GM23338 (cell line): ENCODE results near the gene ME2. TPM values are rescaled to one million over a fixed set of nuclear protein-coding genes. Genes with fewer than 3 reads are reported as not detected.

Experiments
- ATAC-seq: fragments of 200-7000 bp; cut with Tn5 transposase; 3 replicates; pipeline ENCODE4 v1.9.1; 2020
- DNase-seq: peaks from one replicate; pipeline ENCODE4 v3.0.0-alpha.2; 2015; ENCODE audit warnings: low spot score
- H2AFZ ChIP-seq: fragments of 200-600 bp; sonication (generic); 2 replicates; pipeline ENCODE4 v1.8.0; 2016; ENCODE audit warnings: antibody characterized with exemption, mild to moderate bottlenecking, moderate library complexity
- H3F3A ChIP-seq: fragments of 200-600 bp; sonication (generic); replicated peaks from 2 replicates; pipeline ENCODE4 v1.8.0; 2017; ENCODE audit warnings: antibody characterized with exemption, mixed run types, low read depth
- H3K27ac ChIP-seq: fragments of 200-600 bp; sonication (generic); 2 replicates; pipeline ENCODE4 v1.6.1; 2016; ENCODE audit warnings: low read depth
- H3K27me3 ChIP-seq: fragments of 200-600 bp; sonication (generic); 2 replicates; pipeline ENCODE4 v1.8.0; 2016; ENCODE audit warnings: mild to moderate bottlenecking, mixed run types, moderate library complexity; ENCODE audit not compliant: insufficient read depth
- H3K36me3 ChIP-seq: fragments of 200-600 bp; sonication (generic); 2 replicates; pipeline ENCODE4 v1.8.0; 2016; ENCODE audit warnings: mild to moderate bottlenecking; ENCODE audit not compliant: insufficient read depth
- H3K4me1 ChIP-seq: fragments of 200-600 bp; sonication (generic); 2 replicates; pipeline ENCODE4 v1.8.0; 2016; ENCODE audit warnings: mild to moderate bottlenecking, moderate library complexity; ENCODE audit not compliant: insufficient read depth
- H3K4me2 ChIP-seq: fragments of 200-600 bp; sonication (generic); 2 replicates; pipeline ENCODE4 v1.7.1; 2017; ENCODE audit warnings: mixed run types
- H3K4me3 ChIP-seq: fragments of 200-600 bp; sonication (generic); 2 replicates; pipeline ENCODE4 v1.6.1; 2016; ENCODE audit warnings: mixed run types
- H3K79me2 ChIP-seq: fragments of 200-600 bp; sonication (generic); replicated peaks from 2 replicates; pipeline ENCODE4 v1.8.0; 2017; ENCODE audit warnings: mild to moderate bottlenecking; ENCODE audit not compliant: insufficient read depth
- H3K9me2 ChIP-seq: fragments of 200-600 bp; sonication (generic); 2 replicates; pipeline ENCODE4 v1.8.0; 2017; ENCODE audit not compliant: insufficient read depth
- H4K20me1 ChIP-seq: fragments of 200-600 bp; sonication (generic); replicated peaks from 2 replicates; pipeline ENCODE4 v1.8.0; 2017; ENCODE audit warnings: mild to moderate bottlenecking; ENCODE audit not compliant: insufficient read depth
- H3K27ac Mint-ChIP-seq: 2 replicates; pipeline ENCODE4 v1.8.0; 2020; ENCODE audit warnings: inconsistent platforms, mild to moderate bottlenecking, moderate library complexity, mixed read lengths
- H3K27me3 Mint-ChIP-seq: 3 replicates; pipeline ENCODE4 v1.8.0; 2022; ENCODE audit warnings: low read depth, mild to moderate bottlenecking, moderate library complexity, mixed read lengths, inconsistent platforms; ENCODE audit not compliant: insufficient read depth, poor library complexity
- H3K36me3 Mint-ChIP-seq: 3 replicates; pipeline ENCODE4 v1.8.0; 2021; ENCODE audit warnings: low read depth, mild to moderate bottlenecking, inconsistent platforms, moderate library complexity, mixed read lengths
- H3K4me1 Mint-ChIP-seq: 3 replicates; pipeline ENCODE4 v1.8.0; 2020; ENCODE audit warnings: mild to moderate bottlenecking, inconsistent platforms, mixed read lengths
- H3K4me3 Mint-ChIP-seq: 3 replicates; pipeline ENCODE4 v1.8.0; 2021; ENCODE audit warnings: moderate library complexity, mild to moderate bottlenecking, inconsistent platforms, mixed read lengths
- H3K9me3 Mint-ChIP-seq: 3 replicates; pipeline ENCODE4 v1.8.0; 2020; ENCODE audit warnings: moderate library complexity, mild to moderate bottlenecking, inconsistent platforms, mixed read lengths
- CREB1 ChIP-seq: fragments of 250-450 bp; sonication (Bioruptor Pico); IDR thresholded peaks from 2 replicates; pipeline ENCODE4 v1.5.0; 2020; ENCODE audit warnings: low read depth, mild to moderate bottlenecking, moderate library complexity
- EZH2 ChIP-seq: fragments of 200-600 bp; sonication (generic); IDR thresholded peaks from one replicate; pipeline ENCODE4 v1.8.0; 2017; ENCODE audit warnings: antibody characterized with exemption, mild to moderate bottlenecking, low read depth; ENCODE audit not compliant: unreplicated experiment
- NANOG ChIP-seq: IDR thresholded peaks from 2 replicates; pipeline ENCODE4 v1.6.1; 2016; ENCODE audit warnings: antibody characterized with exemption, borderline replicate concordance
- ZNF114 ChIP-seq: fragments of 250-450 bp; sonication (Bioruptor Pico); IDR thresholded peaks from 2 replicates; pipeline ENCODE4 v1.5.0; 2020; ENCODE audit warnings: mild to moderate bottlenecking, moderate library complexity
- ZNF331 ChIP-seq: fragments of 250-450 bp; sonication (Bioruptor Pico); IDR thresholded peaks from 2 replicates; pipeline ENCODE4 v1.5.0; 2020; ENCODE audit warnings: low read depth, mild to moderate bottlenecking, moderate library complexity
- polyA plus RNA-seq: library from polyadenylated mRNA; unstranded; fragments of >200 nt; fragmentation: Nextera tagmentation; extraction: Ambion mirVana; gene quantifications from 2 replicates; pipeline ENCODE4 v1.2.1, GENCODE V29; 2016
- total RNA-seq: library from RNA; depleted of rRNA; stranded (reverse); fragments of >200 nt; shearing (Covaris generic); gene quantifications from 2 replicates; pipeline ENCODE4 v1.2.3, GENCODE V29; 2014
- TF ChIP-seq, protein P1 (sequence below): fragments of 250-450 bp; sonication (Bioruptor Pico); IDR thresholded peaks from 2 replicates; pipeline ENCODE4 v1.5.0; 2020; ENCODE audit warnings: mild to moderate bottlenecking, moderate library complexity
- TF ChIP-seq, protein P2 (sequence below): IDR thresholded peaks from 2 replicates; pipeline ENCODE4 v1.6.1; 2016; ENCODE audit warnings: antibody characterized with exemption

ME2 gene
- total and polyA plus RNA-seq, 2 experiments from 2014 or later = 61.0 to 102 TPM

GRCh38 chr18:50844554-50844953 is 34.4 kb upstream of the ME2 start:
- Histone ChIP-seq H3K9me2 (no peaks in the 10 kb centered on the region), H4K20me1 (no peaks in the 10 kb centered on the region), H2AFZ (no peak overlapping the region), H3K4me3 (no peak overlapping the region), H3K4me1 (no peaks in the 10 kb centered on the region), H3K4me2 (no peak overlapping the region), H3K79me2 (no peaks in the 10 kb centered on the region), H3K27ac (no peak overlapping the region), H3F3A (no peaks in the 10 kb centered on the region), H3K27me3 (no peaks in the 10 kb centered on the region), H3K36me3 (no peaks in the 10 kb centered on the region)
- ATAC-seq (no peak), DNase-seq (no peak)
- H3K36me3 Mint-ChIP-seq = no peaks in the 10 kb centered on the region
- H3K4me1 Mint-ChIP-seq = no peaks in the 10 kb centered on the region
- H3K27me3 Mint-ChIP-seq = no peaks in the 10 kb centered on the region
- TF ChIP-seq NANOG (no peak), ZNF331 (CRISPR knock-in tag) (no peak), ZNF114 (no peak), EZH2 (no peak), CREB1 (CRISPR knock-in tag) (no peak)
- TF ChIP-seq, protein P1, sequence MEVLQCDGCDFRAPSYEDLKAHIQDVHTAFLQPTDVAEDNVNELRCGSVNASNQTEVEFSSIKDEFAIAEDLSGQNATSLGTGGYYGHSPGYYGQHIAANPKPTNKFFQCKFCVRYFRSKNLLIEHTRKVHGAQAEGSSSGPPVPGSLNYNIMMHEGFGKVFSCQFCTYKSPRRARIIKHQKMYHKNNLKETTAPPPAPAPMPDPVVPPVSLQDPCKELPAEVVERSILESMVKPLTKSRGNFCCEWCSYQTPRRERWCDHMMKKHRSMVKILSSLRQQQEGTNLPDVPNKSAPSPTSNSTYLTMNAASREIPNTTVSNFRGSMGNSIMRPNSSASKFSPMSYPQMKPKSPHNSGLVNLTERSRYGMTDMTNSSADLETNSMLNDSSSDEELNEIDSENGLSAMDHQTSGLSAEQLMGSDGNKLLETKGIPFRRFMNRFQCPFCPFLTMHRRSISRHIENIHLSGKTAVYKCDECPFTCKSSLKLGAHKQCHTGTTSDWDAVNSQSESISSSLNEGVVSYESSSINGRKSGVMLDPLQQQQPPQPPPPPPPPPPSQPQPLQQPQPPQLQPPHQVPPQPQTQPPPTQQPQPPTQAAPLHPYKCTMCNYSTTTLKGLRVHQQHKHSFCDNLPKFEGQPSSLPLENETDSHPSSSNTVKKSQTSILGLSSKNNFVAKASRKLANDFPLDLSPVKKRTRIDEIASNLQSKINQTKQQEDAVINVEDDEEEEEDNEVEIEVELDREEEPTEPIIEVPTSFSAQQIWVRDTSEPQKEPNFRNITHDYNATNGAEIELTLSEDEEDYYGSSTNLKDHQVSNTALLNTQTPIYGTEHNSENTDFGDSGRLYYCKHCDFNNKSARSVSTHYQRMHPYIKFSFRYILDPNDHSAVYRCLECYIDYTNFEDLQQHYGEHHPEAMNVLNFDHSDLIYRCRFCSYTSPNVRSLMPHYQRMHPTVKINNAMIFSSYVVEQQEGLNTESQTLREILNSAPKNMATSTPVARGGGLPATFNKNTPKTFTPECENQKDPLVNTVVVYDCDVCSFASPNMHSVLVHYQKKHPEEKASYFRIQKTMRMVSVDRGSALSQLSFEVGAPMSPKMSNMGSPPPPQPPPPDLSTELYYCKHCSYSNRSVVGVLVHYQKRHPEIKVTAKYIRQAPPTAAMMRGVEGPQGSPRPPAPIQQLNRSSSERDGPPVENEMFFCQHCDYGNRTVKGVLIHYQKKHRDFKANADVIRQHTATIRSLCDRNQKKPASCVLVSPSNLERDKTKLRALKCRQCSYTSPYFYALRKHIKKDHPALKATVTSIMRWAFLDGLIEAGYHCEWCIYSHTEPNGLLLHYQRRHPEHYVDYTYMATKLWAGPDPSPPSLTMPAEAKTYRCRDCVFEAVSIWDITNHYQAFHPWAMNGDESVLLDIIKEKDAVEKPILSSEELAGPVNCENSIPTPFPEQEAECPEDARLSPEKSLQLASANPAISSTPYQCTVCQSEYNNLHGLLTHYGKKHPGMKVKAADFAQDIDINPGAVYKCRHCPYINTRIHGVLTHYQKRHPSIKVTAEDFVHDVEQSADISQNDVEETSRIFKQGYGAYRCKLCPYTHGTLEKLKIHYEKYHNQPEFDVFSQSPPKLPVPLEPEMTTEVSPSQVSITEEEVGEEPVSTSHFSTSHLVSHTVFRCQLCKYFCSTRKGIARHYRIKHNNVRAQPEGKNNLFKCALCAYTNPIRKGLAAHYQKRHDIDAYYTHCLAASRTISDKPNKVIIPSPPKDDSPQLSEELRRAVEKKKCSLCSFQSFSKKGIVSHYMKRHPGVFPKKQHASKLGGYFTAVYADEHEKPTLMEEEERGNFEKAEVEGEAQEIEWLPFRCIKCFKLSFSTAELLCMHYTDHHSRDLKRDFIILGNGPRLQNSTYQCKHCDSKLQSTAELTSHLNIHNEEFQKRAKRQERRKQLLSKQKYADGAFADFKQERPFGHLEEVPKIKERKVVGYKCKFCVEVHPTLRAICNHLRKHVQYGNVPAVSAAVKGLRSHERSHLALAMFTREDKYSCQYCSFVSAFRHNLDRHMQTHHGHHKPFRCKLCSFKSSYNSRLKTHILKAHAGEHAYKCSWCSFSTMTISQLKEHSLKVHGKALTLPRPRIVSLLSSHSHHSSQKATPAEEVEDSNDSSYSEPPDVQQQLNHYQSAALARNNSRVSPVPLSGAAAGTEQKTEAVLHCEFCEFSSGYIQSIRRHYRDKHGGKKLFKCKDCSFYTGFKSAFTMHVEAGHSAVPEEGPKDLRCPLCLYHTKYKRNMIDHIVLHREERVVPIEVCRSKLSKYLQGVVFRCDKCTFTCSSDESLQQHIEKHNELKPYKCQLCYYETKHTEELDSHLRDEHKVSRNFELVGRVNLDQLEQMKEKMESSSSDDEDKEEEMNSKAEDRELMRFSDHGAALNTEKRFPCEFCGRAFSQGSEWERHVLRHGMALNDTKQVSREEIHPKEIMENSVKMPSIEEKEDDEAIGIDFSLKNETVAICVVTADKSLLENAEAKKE = no peak
- TF ChIP-seq, protein P2, sequence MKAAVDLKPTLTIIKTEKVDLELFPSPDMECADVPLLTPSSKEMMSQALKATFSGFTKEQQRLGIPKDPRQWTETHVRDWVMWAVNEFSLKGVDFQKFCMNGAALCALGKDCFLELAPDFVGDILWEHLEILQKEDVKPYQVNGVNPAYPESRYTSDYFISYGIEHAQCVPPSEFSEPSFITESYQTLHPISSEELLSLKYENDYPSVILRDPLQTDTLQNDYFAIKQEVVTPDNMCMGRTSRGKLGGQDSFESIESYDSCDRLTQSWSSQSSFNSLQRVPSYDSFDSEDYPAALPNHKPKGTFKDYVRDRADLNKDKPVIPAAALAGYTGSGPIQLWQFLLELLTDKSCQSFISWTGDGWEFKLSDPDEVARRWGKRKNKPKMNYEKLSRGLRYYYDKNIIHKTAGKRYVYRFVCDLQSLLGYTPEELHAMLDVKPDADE = no peak
- H3K4me3 Mint-ChIP-seq = no peak overlapping the region
- H3K9me3 Mint-ChIP-seq = no peaks in the 10 kb centered on the region
- no peak overlapping the region for H3K27ac Mint-ChIP-seq
